Mesenchymal stem cell (in vitro differentiated cells and primary cell): ENCODE measurements around the gene TBC1D3E. TPM values are rescaled to one million over a fixed set of nuclear protein-coding genes. Genes with fewer than 3 reads are reported as not detected.
"Not testable (repeated sequence)": the region's sequence is repeated elsewhere in the genome, so short reads cannot be mapped to it uniquely, and the experiment has no call there.

Experiments used
- DNase-seq: peaks from one replicate; pipeline ENCODE4 v3.0.0-alpha.2; 2013
- H2AFZ ChIP-seq: one replicate; pipeline ENCODE4 v1.6.1; 2013; ENCODE audit warnings: low read depth, mild to moderate bottlenecking, control low read depth, inconsistent platforms, low read length, moderate library complexity
- H2AK5ac ChIP-seq: 2 replicates; pipeline ENCODE4 v1.6.1; 2013; ENCODE audit warnings: low read length, moderate library complexity, mild to moderate bottlenecking, inconsistent platforms; ENCODE audit not compliant: severe bottlenecking
- H2BK120ac ChIP-seq: one replicate; pipeline ENCODE4 v1.6.1; 2013; ENCODE audit warnings: low read depth, mild to moderate bottlenecking, inconsistent platforms, low read length, moderate library complexity
- H2BK12ac ChIP-seq, 2 experiments: one replicate each; pipeline ENCODE4 v1.6.1; 2013; ENCODE audit warnings: inconsistent platforms in 2 of 2, low read length in 2 of 2, mild to moderate bottlenecking in 2 of 2, moderate library complexity in 2 of 2, control low read depth in 1 of 2
- H2BK15ac ChIP-seq: one replicate; pipeline ENCODE4 v1.6.1; 2013; ENCODE audit warnings: mild to moderate bottlenecking, low read depth, inconsistent platforms; ENCODE audit not compliant: poor library complexity, severe bottlenecking
- H2BK5ac ChIP-seq: 2 replicates; pipeline ENCODE4 v1.6.1; 2013; ENCODE audit warnings: low read depth, mild to moderate bottlenecking, low read length, control low read depth, inconsistent platforms; ENCODE audit not compliant: poor library complexity, severe bottlenecking
- H3K14ac ChIP-seq, 2 experiments: one replicate each; pipeline ENCODE4 v1.6.1; 2013; ENCODE audit warnings: inconsistent platforms in 2 of 2, low read length in 2 of 2, control low read depth in 1 of 2, mild to moderate bottlenecking in 1 of 2, moderate library complexity in 1 of 2
- H3K18ac ChIP-seq, 2 experiments: one replicate each; pipeline ENCODE4 v1.6.1; 2013; ENCODE audit warnings: inconsistent platforms in 2 of 2, low read length in 2 of 2, control low read depth in 1 of 2, low read depth in 1 of 2, mild to moderate bottlenecking in 1 of 2
- H3K23ac ChIP-seq, 2 experiments: one replicate each; pipeline ENCODE4 v1.6.1; 2013; ENCODE audit warnings: inconsistent platforms in 2 of 2, low read length in 2 of 2, mild to moderate bottlenecking in 2 of 2, moderate library complexity in 2 of 2, control low read depth in 1 of 2
- H3K27ac ChIP-seq: 2 replicates; pipeline ENCODE4 v1.5.1; 2013; ENCODE audit warnings: mild to moderate bottlenecking, moderate library complexity, low read length, control low read depth, inconsistent platforms; ENCODE audit not compliant: poor library complexity, severe bottlenecking
- H3K27me3 ChIP-seq, 2 experiments: 2 replicates each; pipeline versions ENCODE4 v1.6.1 to v1.7.0; 2013; ENCODE audit warnings: low read length in 2 of 2, mild to moderate bottlenecking in 2 of 2, moderate library complexity in 2 of 2, control low read depth in 1 of 2, inconsistent platforms in 1 of 2; ENCODE audit not compliant: control insufficient read depth in 1 of 2, insufficient read depth in 1 of 2
- H3K36me3 ChIP-seq, 2 experiments: 2 replicates each; pipeline versions ENCODE4 v1.6.1 to v1.7.0; 2013; ENCODE audit warnings: low read length in 2 of 2, control low read depth in 1 of 2, inconsistent platforms in 1 of 2, low read depth in 1 of 2, mild to moderate bottlenecking in 1 of 2; ENCODE audit not compliant: insufficient read depth in 2 of 2, control insufficient read depth in 1 of 2
- H3K4ac ChIP-seq, 2 experiments: one replicate each; pipeline ENCODE4 v1.6.1; 2013; ENCODE audit warnings: inconsistent platforms in 2 of 2, low read length in 2 of 2, mild to moderate bottlenecking in 2 of 2, moderate library complexity in 2 of 2, control low read depth in 1 of 2, low read depth in 1 of 2
- H3K4me1 ChIP-seq: 2 replicates; pipeline ENCODE4 v1.6.1; 2013; ENCODE audit warnings: low read depth, low read length, control low read depth; ENCODE audit not compliant: control insufficient read depth, insufficient read depth
- H3K4me2 ChIP-seq: 2 replicates; pipeline ENCODE4 v1.6.1; 2013; ENCODE audit warnings: low read length, mild to moderate bottlenecking, inconsistent platforms; ENCODE audit not compliant: poor library complexity, severe bottlenecking
- H3K4me3 ChIP-seq, 2 experiments: 2 replicates each; pipeline versions ENCODE4 v1.5.1 to v1.7.0; 2013; ENCODE audit warnings: low read length in 2 of 2, mild to moderate bottlenecking in 2 of 2, control low read depth in 1 of 2, low read depth in 1 of 2; ENCODE audit not compliant: insufficient read depth in 1 of 2
- H3K79me1 ChIP-seq: replicated peaks from 2 replicates; pipeline ENCODE4 v1.6.1; 2013; ENCODE audit warnings: mild to moderate bottlenecking, control low read depth, low read length, inconsistent platforms; ENCODE audit not compliant: poor library complexity, severe bottlenecking
- H3K9ac ChIP-seq: 2 replicates; pipeline ENCODE4 v1.7.0; 2013; ENCODE audit warnings: mild to moderate bottlenecking, low read length, moderate library complexity
- H3K9me3 ChIP-seq: 2 replicates; pipeline ENCODE4 v1.7.0; 2013; ENCODE audit warnings: mild to moderate bottlenecking, low read length; ENCODE audit not compliant: control insufficient read depth
- H4K8ac ChIP-seq: one replicate; pipeline ENCODE4 v1.6.1; 2013; ENCODE audit warnings: inconsistent platforms, mild to moderate bottlenecking, low read length, moderate library complexity
- H4K91ac ChIP-seq: one replicate; pipeline ENCODE4 v1.6.1; 2013; ENCODE audit warnings: mild to moderate bottlenecking, low read length, inconsistent platforms
- whole genome bisulfite sequencing: methylation state at CpG from one replicate; pipeline ENCODE4 v1.1.7; 2013; ENCODE audit warnings: mixed read lengths; 5-methylcytosine and 5-hydroxymethylcytosine counted together
- polyA plus RNA-seq, 2 experiments: library from polyadenylated mRNA; stranded (reverse); fragments of 200-250 nt; gene quantifications; one replicate each; pipeline ENCODE4 v1.2.3, GENCODE V29; 2013

Gene TBC1D3E
- 0.03 TPM for polyA plus RNA-seq (2013, experiment 1 of 2)
- polyA plus RNA-seq (2013, experiment 2 of 2), result 0.04 TPM

DNA sequence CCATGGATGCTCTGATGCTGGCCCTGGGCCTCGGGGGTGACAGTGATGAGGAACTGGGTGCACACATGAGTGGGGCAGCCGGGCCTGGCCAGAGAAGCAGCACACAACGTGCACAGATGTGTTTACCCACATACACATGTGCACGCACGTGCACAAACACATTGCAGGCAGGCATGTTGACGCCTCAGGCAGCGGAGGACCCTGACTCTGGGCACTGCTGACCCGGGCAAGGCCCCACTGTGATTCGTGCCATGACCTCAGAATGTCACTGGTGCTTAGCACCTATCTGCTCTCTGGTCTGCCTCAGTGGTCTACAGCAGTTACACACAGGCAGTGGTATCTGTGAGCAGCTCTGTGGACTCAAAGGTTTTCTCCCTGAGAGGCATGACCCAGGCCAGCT is at the start of gene TBC1D3E:
Gene TBC1D3E, plus strand, starts transcription at position 301 of the 400 bp plus-strand sequence. CDS start 1,545 bp downstream, outside the sequence.
- not testable (repeated sequence) for H3K9me3 ChIP-seq, H3K27ac ChIP-seq, H2BK5ac ChIP-seq, DNase-seq, H4K8ac ChIP-seq, H2AFZ ChIP-seq, H2BK15ac ChIP-seq, H3K4me1 ChIP-seq, H2AK5ac ChIP-seq, H2BK12ac ChIP-seq, H4K91ac ChIP-seq, H3K4me2 ChIP-seq, H3K18ac ChIP-seq, H3K36me3 ChIP-seq, H3K4ac ChIP-seq, H2BK120ac ChIP-seq, H3K23ac ChIP-seq, H3K4me3 ChIP-seq, H3K27me3 ChIP-seq, H3K14ac ChIP-seq, H3K79me1 ChIP-seq, H3K9ac ChIP-seq
- WGBS, result no CpG with 5 or more reads among the region's 9 CpGs

DNA sequence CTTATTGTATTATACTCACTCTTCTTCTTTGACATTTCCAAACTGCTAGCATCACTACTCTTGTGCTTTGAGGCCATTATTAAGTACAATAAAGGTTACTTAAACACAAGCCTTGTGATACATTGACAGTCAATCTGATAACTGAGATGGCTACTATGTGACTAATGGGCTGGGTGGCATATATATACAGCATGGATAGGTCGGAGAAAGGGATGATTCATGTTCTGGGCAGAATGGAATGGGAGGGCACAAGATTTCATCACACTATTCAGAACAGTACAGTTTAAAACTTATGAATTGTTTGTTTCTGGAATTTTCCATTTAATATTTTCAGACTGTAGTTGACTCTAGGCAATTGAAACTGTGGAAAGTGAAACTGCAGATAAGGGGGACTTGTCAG is 40.4 kb upstream of the TBC1D3E start:
- H4K8ac ChIP-seq, H3K9me3 ChIP-seq, H2AK5ac ChIP-seq, H2BK12ac ChIP-seq, H3K4me1 ChIP-seq, H2BK5ac ChIP-seq, H3K18ac ChIP-seq, H3K23ac ChIP-seq, H3K27me3 ChIP-seq, H3K4me3 ChIP-seq, H3K4ac ChIP-seq, H3K4me2 ChIP-seq, H2BK15ac ChIP-seq, H3K36me3 ChIP-seq, H3K14ac ChIP-seq, H2AFZ ChIP-seq, H3K79me1 ChIP-seq, H2BK120ac ChIP-seq, H3K27ac ChIP-seq, H3K9ac ChIP-seq, H4K91ac ChIP-seq, DNase-seq: not testable (repeated sequence)
- no CpG with 5 or more reads among the region's 1 CpG for WGBS

GRCh38 chr17:38088120-38088519 is 39.6 kb upstream of the TBC1D3E start:
- not testable (repeated sequence) for H2AFZ ChIP-seq, H3K4me3 ChIP-seq, H3K23ac ChIP-seq, H4K8ac ChIP-seq, H3K36me3 ChIP-seq, H2BK5ac ChIP-seq, H3K9ac ChIP-seq, H3K4me1 ChIP-seq, H3K4me2 ChIP-seq, H3K18ac ChIP-seq, H4K91ac ChIP-seq, H3K27ac ChIP-seq, H3K27me3 ChIP-seq, H2BK15ac ChIP-seq, H3K14ac ChIP-seq, DNase-seq, H3K9me3 ChIP-seq, H2AK5ac ChIP-seq, H2BK12ac ChIP-seq, H2BK120ac ChIP-seq, H3K79me1 ChIP-seq, H3K4ac ChIP-seq
- WGBS, result no CpG with 5 or more reads among the region's 10 CpGs

DNA sequence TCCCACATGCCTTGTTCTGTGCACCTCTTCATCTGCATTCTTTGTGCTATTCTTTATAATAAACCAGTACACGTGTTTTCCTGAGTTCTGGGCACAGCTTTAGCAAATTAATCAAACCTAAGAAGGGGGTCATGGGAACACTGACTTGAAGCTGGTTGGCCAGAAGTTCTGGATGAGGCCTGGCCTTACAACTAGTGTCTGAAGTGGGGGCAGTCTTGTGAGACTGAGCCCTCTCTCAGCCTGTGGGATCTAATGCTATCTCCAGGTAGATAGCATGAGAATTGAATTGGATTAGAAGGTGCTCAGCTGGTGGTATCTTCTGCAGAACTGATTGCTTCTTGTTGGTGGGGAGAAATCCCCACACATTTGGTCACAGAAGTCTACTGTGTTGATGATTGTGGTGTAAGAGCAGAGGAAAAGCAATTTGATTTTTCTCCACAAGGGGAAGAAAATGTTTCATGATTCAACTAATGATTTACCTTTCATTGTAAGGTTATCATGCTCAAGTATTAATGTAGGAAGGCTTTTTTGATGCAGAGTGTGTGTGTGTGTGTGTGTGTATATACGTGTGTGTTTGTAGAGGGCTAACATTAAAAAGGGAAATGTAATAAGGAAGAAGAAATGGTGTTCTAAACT is 33.6 kb upstream of the TBC1D3E start:
- not testable (repeated sequence) for H3K36me3 ChIP-seq, H4K8ac ChIP-seq, H3K27ac ChIP-seq, H3K9ac ChIP-seq, H4K91ac ChIP-seq, H2AFZ ChIP-seq, H2BK12ac ChIP-seq, H2BK5ac ChIP-seq, H3K79me1 ChIP-seq, H3K4me2 ChIP-seq, H3K9me3 ChIP-seq, H3K4me3 ChIP-seq, H3K27me3 ChIP-seq, H3K23ac ChIP-seq, H3K4ac ChIP-seq, H3K14ac ChIP-seq, H2AK5ac ChIP-seq, H3K18ac ChIP-seq, H2BK120ac ChIP-seq, H2BK15ac ChIP-seq, H3K4me1 ChIP-seq, DNase-seq
- no CpG with 5 or more reads among the region's 2 CpGs for WGBS
